Karpas-422 (cell line): ENCODE data around the gene EEIG1. TPM values are rescaled to one million over a fixed set of nuclear protein-coding genes. Genes with fewer than 3 reads are reported as not detected.

ENCODE experiments used
- DNase-seq: peaks from one replicate; pipeline ENCODE4 v3.0.0-alpha.2; 2015
- H2AFZ ChIP-seq: fragments of 200-600 bp; sonication (generic); 2 replicates; pipeline ENCODE4 v1.6.1; 2014; ENCODE audit warnings: antibody characterized with exemption, low read length, mixed read lengths
- H3K27ac ChIP-seq: fragments of 200-600 bp; sonication (generic); 2 replicates; pipeline ENCODE4 v1.5.1; 2014; ENCODE audit warnings: mild to moderate bottlenecking, low read length, moderate library complexity
- H3K27me3 ChIP-seq: fragments of 200-600 bp; sonication (generic); 2 replicates; pipeline ENCODE4 v1.6.1; 2014; ENCODE audit warnings: low read length, mixed read lengths
- H3K36me3 ChIP-seq: fragments of 200-600 bp; sonication (generic); 2 replicates; pipeline ENCODE4 v1.6.1; 2014; ENCODE audit warnings: low read length, mixed read lengths; ENCODE audit not compliant: insufficient read depth
- H3K4me1 ChIP-seq: fragments of 200-600 bp; sonication (generic); 2 replicates; pipeline ENCODE4 v1.6.1; 2014; ENCODE audit warnings: mild to moderate bottlenecking, low read length, mixed read lengths
- H3K4me2 ChIP-seq: fragments of 200-600 bp; sonication (generic); 2 replicates; pipeline ENCODE4 v1.6.1; 2014; ENCODE audit warnings: low read length, low read depth, mild to moderate bottlenecking; ENCODE audit not compliant: poor library complexity, severe bottlenecking
- H3K4me3 ChIP-seq: fragments of 200-600 bp; sonication (generic); 2 replicates; pipeline ENCODE4 v1.5.1; 2014; ENCODE audit warnings: mild to moderate bottlenecking, antibody characterized with exemption, low read length, mixed read lengths
- H3K79me2 ChIP-seq: fragments of 200-600 bp; sonication (generic); 2 replicates; pipeline ENCODE4 v1.6.1; 2014; ENCODE audit warnings: mild to moderate bottlenecking, low read length, mixed read lengths
- H3K9ac ChIP-seq: fragments of 200-600 bp; sonication (generic); 2 replicates; pipeline ENCODE4 v1.6.0; 2014; ENCODE audit warnings: low read length
- H3K9me2 ChIP-seq: fragments of 200-600 bp; sonication (generic), shearing (Covaris generic); replicated peaks from 2 replicates; pipeline ENCODE4 v1.6.0; 2014; ENCODE audit warnings: mild to moderate bottlenecking, low read length, moderate library complexity; ENCODE audit not compliant: insufficient read depth
- H3K9me3 ChIP-seq: fragments of 300-700, 200-600 bp; sonication (generic); 2 replicates; pipeline ENCODE4 v1.6.1; 2014; ENCODE audit warnings: low read length, mixed read lengths
- H4K20me1 ChIP-seq: fragments of 200-600 bp; sonication (generic); 2 replicates; pipeline ENCODE4 v1.6.1; 2014; ENCODE audit warnings: mild to moderate bottlenecking, antibody characterized with exemption, low read length, low read depth; ENCODE audit not compliant: insufficient read depth
- total RNA-seq: library from RNA; depleted of rRNA; stranded (reverse); fragments of >200 nt; shearing (Covaris generic); gene quantifications from 2 replicates; pipeline ENCODE4 v1.2.3, GENCODE V29; 2014; ENCODE audit warnings: low replicate concordance

EEIG1 gene
- total RNA-seq, 1 experiment from 2014 or later: 6.9 TPM

DNA sequence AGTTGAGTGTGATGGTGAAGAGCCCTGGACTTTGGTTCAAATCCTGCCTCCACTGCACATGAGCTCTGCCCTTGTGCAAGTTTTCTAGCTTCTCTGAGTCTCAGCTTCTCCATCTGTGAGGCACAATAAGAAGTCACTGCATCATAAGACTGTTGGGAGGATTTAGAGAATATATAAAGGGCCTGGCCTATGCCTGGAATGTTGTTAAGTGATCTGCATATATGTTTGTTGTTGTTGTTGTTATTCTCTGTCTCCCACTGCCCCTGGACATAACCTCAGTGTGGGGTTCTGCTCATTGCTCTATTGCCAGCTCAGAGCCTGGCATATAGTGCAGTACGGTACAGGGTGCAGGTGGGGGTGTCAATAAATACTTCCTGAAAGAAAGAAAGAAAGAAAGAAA, 40.3 kb upstream of the EEIG1 start:
- H3K9me3 ChIP-seq: no peaks in the 10 kb centered on the region
- H3K27ac ChIP-seq: no peak overlapping the region
- H3K79me2 ChIP-seq: no peaks in the 10 kb centered on the region
- H3K36me3 ChIP-seq: no peaks in the 10 kb centered on the region
- H2AFZ ChIP-seq: no peak overlapping the region
- no peaks in the 10 kb centered on the region for H4K20me1 ChIP-seq
- no peak overlapping the region for H3K9ac ChIP-seq
- H3K4me2 ChIP-seq: no peak overlapping the region
- no peaks in the 10 kb centered on the region for H3K27me3 ChIP-seq
- no peaks in the 10 kb centered on the region for H3K9me2 ChIP-seq
- no peak overlapping the region for H3K4me3 ChIP-seq
- no peak for DNase-seq
- peaks cover 2% of the 10 kb centered on the region for H3K4me1 ChIP-seq

DNA sequence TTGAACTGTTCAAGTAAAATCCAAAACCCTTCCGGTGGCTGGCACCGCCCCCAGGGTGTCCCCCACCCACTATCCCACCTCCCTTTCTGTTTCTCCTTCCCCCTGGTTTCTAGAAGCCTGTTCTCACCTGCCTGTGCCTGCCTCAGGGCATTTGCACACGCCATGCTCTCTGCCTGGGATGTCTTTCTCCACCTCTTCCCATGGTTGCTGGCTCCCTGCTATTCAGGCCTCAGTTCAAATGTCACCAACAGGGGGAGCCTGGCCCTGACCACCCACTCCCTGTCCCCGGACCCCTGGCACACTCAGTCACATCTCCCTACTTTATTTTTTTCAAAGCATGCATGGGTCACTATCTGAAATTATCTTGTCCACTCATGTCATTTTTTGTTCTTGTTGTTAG, 39.9 kb upstream of the EEIG1 start:
- H3K4me2 ChIP-seq: no peak overlapping the region
- no peak overlapping the region for H2AFZ ChIP-seq
- H3K27me3 ChIP-seq: no peaks in the 10 kb centered on the region
- no peaks in the 10 kb centered on the region for H3K36me3 ChIP-seq
- no peak overlapping the region for H3K9ac ChIP-seq
- H3K79me2 ChIP-seq: no peaks in the 10 kb centered on the region
- no peaks in the 10 kb centered on the region for H3K4me1 ChIP-seq
- H3K27ac ChIP-seq: no peak overlapping the region
- no peaks in the 10 kb centered on the region for H4K20me1 ChIP-seq
- H3K9me3 ChIP-seq: no peaks in the 10 kb centered on the region
- no peak overlapping the region for H3K4me3 ChIP-seq
- no peaks in the 10 kb centered on the region for H3K9me2 ChIP-seq
- DNase-seq: peak; percentile 56

GRCh38 chr9:128015696-128016095, 34.9 kb upstream of the EEIG1 start:
- no peak overlapping the region for H3K4me3 ChIP-seq
- no peaks in the 10 kb centered on the region for H3K4me1 ChIP-seq
- no peaks in the 10 kb centered on the region for H4K20me1 ChIP-seq
- H3K27me3 ChIP-seq: no peaks in the 10 kb centered on the region
- H3K9ac ChIP-seq: no peak overlapping the region
- H3K4me2 ChIP-seq: no peak overlapping the region
- H3K27ac ChIP-seq: no peak overlapping the region
- no peaks in the 10 kb centered on the region for H3K9me3 ChIP-seq
- H2AFZ ChIP-seq: no peak overlapping the region
- no peaks in the 10 kb centered on the region for H3K79me2 ChIP-seq
- no peaks in the 10 kb centered on the region for H3K9me2 ChIP-seq
- H3K36me3 ChIP-seq: no peaks in the 10 kb centered on the region
- DNase-seq: no peak

DNA sequence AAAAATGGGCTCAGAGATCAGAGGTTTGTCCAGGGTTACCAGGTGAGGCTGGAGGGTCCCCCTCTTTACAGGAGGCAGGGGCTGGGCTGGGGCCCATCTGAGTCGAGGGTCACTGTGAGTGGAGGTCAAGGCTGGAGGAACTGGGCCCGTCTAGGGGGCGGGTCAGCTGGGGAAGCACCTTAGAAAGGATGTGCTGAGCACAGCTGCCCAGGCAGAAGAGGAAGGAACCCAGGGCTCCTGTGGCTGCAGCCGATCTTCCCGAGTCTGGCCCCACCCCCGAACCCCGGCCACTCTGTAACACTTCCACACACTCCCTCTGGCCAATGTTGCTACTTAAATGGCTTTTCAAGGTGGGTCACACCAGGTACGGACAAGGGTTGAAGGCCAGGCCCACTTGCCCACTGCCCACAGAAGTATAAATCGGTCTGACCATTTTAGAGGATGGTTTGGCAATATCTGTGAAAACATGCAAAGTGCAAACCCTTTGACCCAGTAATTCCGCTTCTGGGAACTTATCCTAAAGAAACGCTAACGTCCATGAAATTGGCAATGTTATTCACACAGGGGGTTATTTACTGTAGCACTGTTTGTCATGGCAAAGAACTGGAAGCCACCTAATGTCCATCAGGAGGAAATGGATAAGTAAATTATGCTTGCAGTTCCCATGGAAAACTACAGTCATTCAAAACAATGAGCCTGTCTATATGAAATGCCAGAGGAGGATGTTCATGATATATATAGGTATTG, 30.5 kb upstream of the EEIG1 start:
- Histone ChIP-seq H3K27ac (no peak overlapping the region), H2AFZ (no peak overlapping the region), H3K79me2 (no peaks in the 10 kb centered on the region), H3K4me3 (no peak overlapping the region), H4K20me1 (no peaks in the 10 kb centered on the region), H3K4me2 (no peak overlapping the region), H3K27me3 (no peaks in the 10 kb centered on the region), H3K9me2 (no peaks in the 10 kb centered on the region), H3K4me1 (peaks cover 9% of the 10 kb centered on the region), H3K9ac (no peak overlapping the region), H3K36me3 (no peaks in the 10 kb centered on the region), H3K9me3 (no peaks in the 10 kb centered on the region)
- no peak for DNase-seq

GRCh38 chr9:128009639-128010038, 28.9 kb upstream of the EEIG1 start:
- Histone ChIP-seq H3K4me3 (no peak overlapping the region), H3K9ac (no peak overlapping the region), H3K9me2 (no peaks in the 10 kb centered on the region), H3K4me1 (peaks cover 9% of the 10 kb centered on the region), H3K27me3 (no peaks in the 10 kb centered on the region), H2AFZ (no peak overlapping the region), H3K36me3 (no peaks in the 10 kb centered on the region), H4K20me1 (no peaks in the 10 kb centered on the region), H3K27ac (no peak overlapping the region), H3K79me2 (no peaks in the 10 kb centered on the region), H3K9me3 (no peaks in the 10 kb centered on the region), H3K4me2 (no peak overlapping the region)
- DNase-seq: no peak

GRCh38 chr9:128008171-128008570, 27.4 kb upstream of the EEIG1 start:
- Histone ChIP-seq H3K9me3 (no peaks in the 10 kb centered on the region), H3K27me3 (no peaks in the 10 kb centered on the region), H2AFZ (peak overlapping the region; percentile 51), H3K79me2 (no peaks in the 10 kb centered on the region), H3K4me1 (peaks cover 9% of the 10 kb centered on the region), H3K27ac (no peak overlapping the region), H3K4me2 (no peak overlapping the region), H3K9ac (no peak overlapping the region), H3K36me3 (no peaks in the 10 kb centered on the region), H3K9me2 (no peaks in the 10 kb centered on the region), H3K4me3 (no peak overlapping the region), H4K20me1 (no peaks in the 10 kb centered on the region)
- no peak for DNase-seq

DNA sequence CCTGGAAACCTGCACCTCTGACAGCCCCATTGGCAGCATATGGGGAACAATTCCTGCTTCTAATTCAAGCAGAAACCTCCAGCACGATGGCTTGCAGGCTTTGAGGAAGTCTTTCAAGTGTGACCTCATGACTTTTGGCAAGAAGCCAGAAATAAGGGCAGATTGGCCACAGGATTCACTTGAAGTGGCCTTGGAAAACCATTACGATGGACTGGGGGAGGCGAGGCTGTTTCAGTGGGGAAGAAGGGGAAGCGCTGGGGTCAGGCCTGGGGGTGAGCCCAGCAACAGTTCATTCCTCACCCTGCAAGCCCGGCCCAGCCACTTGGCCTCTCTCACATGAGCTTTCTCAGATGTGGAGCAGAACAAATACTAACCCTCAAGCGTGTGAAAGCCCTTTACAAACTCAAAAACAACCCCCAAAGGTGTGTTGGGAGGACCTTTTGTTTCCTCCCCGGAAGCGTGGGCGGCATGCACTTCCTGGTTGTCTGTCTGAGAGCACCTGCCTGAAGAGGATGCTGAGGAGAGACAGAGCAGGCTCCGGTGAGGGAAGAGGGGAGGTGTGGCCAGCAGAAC, 26.9 kb upstream of the EEIG1 start:
- Histone ChIP-seq H3K27ac (no peak overlapping the region), H4K20me1 (no peaks in the 10 kb centered on the region), H3K4me1 (peaks cover 9% of the 10 kb centered on the region), H3K9ac (no peak overlapping the region), H3K27me3 (no peaks in the 10 kb centered on the region), H3K4me2 (no peak overlapping the region), H3K9me2 (no peaks in the 10 kb centered on the region), H2AFZ (peak overlapping the region; percentile 51), H3K4me3 (no peak overlapping the region), H3K79me2 (no peaks in the 10 kb centered on the region), H3K9me3 (no peaks in the 10 kb centered on the region), H3K36me3 (no peaks in the 10 kb centered on the region)
- peak; percentile 67 for DNase-seq

- Histone ChIP-seq H3K27ac (no peak overlapping the region), H3K4me2 (no peak overlapping the region)
These were observed 25.7 kb upstream of the EEIG1 start for GRCh38 chr9:128006332-128006996.

More at GRCh38 chr9:128006332-128006996, 25.7 kb upstream of the EEIG1 start:
- H3K4me1 ChIP-seq: peaks cover 9% of the 10 kb centered on the region
- H2AFZ ChIP-seq: no peak overlapping the region
- H3K9ac ChIP-seq: no peak overlapping the region
- no peaks in the 10 kb centered on the region for H3K27me3 ChIP-seq
- no peaks in the 10 kb centered on the region for H3K9me2 ChIP-seq
- no peaks in the 10 kb centered on the region for H3K79me2 ChIP-seq
- H3K36me3 ChIP-seq: no peaks in the 10 kb centered on the region
- H4K20me1 ChIP-seq: no peaks in the 10 kb centered on the region
- no peaks in the 10 kb centered on the region for H3K9me3 ChIP-seq
- DNase-seq: no peak
- no peak overlapping the region for H3K4me3 ChIP-seq
